Fibroblast of skin of left quadriceps (primary cell): ENCODE results near the gene TRIM62.

Source experiments
- DNase-seq, 2 experiments: peaks; one replicate each; pipeline ENCODE4 v3.0.0-alpha.2; 2013; ENCODE audit warnings: low read depth in 2 of 2

Gene TRIM62

GRCh38 chr1:33098371-33098770, 83.5 kb downstream of the TRIM62 start:
- DNase-seq: peak; percentile 75 to 82

DNA sequence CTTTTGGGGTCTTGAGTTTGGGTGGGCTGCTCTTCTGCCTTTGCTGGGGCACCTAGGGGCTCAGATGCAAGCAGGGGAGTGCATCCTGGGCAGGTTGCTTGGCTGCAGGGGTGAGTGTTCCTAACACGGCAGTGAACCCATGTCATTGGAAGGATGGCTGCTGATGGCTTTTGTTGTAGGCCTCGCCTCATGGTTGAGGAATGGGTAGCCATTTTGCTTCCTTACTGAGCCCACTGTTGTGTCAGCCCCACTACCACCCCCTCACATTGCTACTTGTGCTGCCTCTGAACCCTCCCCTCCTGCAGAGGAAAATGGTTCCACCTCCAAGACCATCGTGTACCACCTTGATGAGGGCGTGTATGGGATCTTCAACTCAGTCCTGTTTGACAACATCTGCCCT, 84.1 kb downstream of the TRIM62 start:
- no peak for DNase-seq

- no peak for DNase-seq
Measured at GRCh38 chr1:33097137-33097611, 84.7 kb downstream of the TRIM62 start.

DNA sequence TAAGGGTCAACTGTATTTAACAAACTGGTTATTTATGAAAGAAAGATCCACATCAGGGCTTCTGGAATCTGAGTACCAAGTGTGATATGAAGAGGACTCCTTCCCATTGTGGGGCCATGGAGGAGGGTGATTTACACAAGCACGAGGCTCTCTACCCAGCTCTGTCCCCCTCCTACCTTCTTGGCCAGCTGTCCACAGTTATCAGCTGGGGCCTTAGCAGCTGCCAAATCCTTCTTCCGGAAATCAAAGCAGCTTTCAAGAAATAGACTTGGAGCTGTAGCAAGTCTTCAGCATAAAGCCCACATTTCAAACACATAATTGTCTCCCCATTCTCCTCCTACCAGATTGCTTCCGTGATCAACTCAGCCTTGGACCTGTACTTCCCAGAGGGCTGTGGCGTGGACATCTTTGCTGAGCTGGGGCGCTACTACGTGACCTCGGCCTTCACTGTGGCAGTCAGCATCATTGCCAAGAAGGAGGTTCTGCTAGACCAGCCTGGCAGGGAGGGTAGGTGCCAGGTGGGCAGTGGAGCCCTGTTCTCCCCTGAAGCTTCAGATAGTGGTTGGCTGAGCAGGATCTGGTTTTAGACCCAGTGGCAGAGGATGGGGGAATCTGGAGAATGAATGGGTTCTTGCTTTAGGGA, 85.4 kb downstream of the TRIM62 start:
- DNase-seq: no peak
